Esophagus muscularis mucosa (tissue), 4 donors: ENCODE measurements around the gene TP53.

Experiments
- EP300 ChIP-seq: sonication (generic); formaldehyde crosslinking; IDR thresholded peaks from one replicate; pipeline ENCODE4 v1.6.1; 2017; ENCODE audit warnings: antibody characterized with exemption
- POLR2A ChIP-seq: fragments of 450-650 bp; IDR thresholded peaks from one replicate; pipeline ENCODE4 v1.6.1; 2017; ENCODE audit warnings: antibody characterized with exemption, moderate library complexity, mild to moderate bottlenecking, low read depth
- TF ChIP-seq, protein P1 (sequence below), 3 experiments: fragments of 200-600 bp in 2 of 3; fragments of 450-650 bp in 1 of 3; sonication (generic) in 2 of 3; IDR thresholded peaks; one replicate each; pipeline ENCODE4 v1.5.1; 2017 to 2019; ENCODE audit warnings: antibody characterized with exemption in 3 of 3, mild to moderate bottlenecking in 2 of 3, moderate library complexity in 1 of 3

- TF ChIP-seq, protein P1, sequence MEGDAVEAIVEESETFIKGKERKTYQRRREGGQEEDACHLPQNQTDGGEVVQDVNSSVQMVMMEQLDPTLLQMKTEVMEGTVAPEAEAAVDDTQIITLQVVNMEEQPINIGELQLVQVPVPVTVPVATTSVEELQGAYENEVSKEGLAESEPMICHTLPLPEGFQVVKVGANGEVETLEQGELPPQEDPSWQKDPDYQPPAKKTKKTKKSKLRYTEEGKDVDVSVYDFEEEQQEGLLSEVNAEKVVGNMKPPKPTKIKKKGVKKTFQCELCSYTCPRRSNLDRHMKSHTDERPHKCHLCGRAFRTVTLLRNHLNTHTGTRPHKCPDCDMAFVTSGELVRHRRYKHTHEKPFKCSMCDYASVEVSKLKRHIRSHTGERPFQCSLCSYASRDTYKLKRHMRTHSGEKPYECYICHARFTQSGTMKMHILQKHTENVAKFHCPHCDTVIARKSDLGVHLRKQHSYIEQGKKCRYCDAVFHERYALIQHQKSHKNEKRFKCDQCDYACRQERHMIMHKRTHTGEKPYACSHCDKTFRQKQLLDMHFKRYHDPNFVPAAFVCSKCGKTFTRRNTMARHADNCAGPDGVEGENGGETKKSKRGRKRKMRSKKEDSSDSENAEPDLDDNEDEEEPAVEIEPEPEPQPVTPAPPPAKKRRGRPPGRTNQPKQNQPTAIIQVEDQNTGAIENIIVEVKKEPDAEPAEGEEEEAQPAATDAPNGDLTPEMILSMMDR (IDR thresholded peaks at IDR 0.05): no peak
- TF ChIP-seq POLR2A: no peak
- TF ChIP-seq EP300: no peak
These were observed 40.3 kb downstream of the TP53 start for GRCh38 chr17:7647018-7647417.
